IMR-90 (cell line): ENCODE measurements around the gene GRIN2A. TPM values are rescaled to one million over a fixed set of nuclear protein-coding genes. Genes with fewer than 3 reads are reported as not detected.

Experiments used
- ATAC-seq: fragments of 200-7000 bp; cut with Tn5 transposase; 2 replicates; pipeline ENCODE4 v1.9.1; 2020; ENCODE audit warnings: low read depth, mild to moderate bottlenecking, moderate library complexity
- BruUV-seq: library from RNA; stranded (reverse); fragments of 400-500 nt; replicated peaks from 2 replicates; lab custom pipeline; 2021; lab: Mats Ljungman, UMichigan
- CTCF ChIA-PET: fragments of 300-600 bp; formaldehyde crosslinking; extraction: SDS; loops from one replicate; lab custom pipeline; 2021; ENCODE audit warnings: antibody characterized with exemption; lab: Yijun Ruan, JAX
- POLR2A ChIA-PET: fragments of 300-600 bp; sonication (Branson Sonifier 250); formaldehyde crosslinking; loops from one replicate; lab custom pipeline; 2022; ENCODE audit warnings: antibody characterized with exemption; ENCODE audit not compliant: unreplicated experiment; lab: Charles Lee
- DNase-seq: peaks from one replicate; pipeline ENCODE4 v3.0.0; 2013
- H2AFZ ChIP-seq: replicated peaks from 2 replicates; pipeline ENCODE3; 2013; ENCODE audit warnings: low read length, mild to moderate bottlenecking; ENCODE audit not compliant: poor library complexity
- H2AK5ac ChIP-seq: 2 replicates; pipeline ENCODE4 v1.6.1; 2013; ENCODE audit warnings: low read depth, low read length, inconsistent platforms
- H2AK9ac ChIP-seq: replicated peaks from 2 replicates; pipeline ENCODE3; 2013; ENCODE audit warnings: mild to moderate bottlenecking, low read depth, low read length, moderate library complexity; ENCODE audit not compliant: poor library complexity
- H2BK120ac ChIP-seq: 2 replicates; pipeline ENCODE4 v1.6.1; 2013; ENCODE audit warnings: low read depth, low read length, inconsistent platforms
- H2BK15ac ChIP-seq: 3 replicates; pipeline ENCODE4 v1.6.1; 2013; ENCODE audit warnings: low read depth, low read length, inconsistent platforms
- H2BK20ac ChIP-seq: 2 replicates; pipeline ENCODE4 v1.6.1; 2013; ENCODE audit warnings: low read depth, mild to moderate bottlenecking, inconsistent platforms, low read length, moderate library complexity
- H2BK5ac ChIP-seq: 2 replicates; pipeline ENCODE4 v1.6.1; 2013; ENCODE audit warnings: mild to moderate bottlenecking, low read depth, low read length, inconsistent platforms; ENCODE audit not compliant: poor library complexity, severe bottlenecking
- H3K14ac ChIP-seq: replicated peaks from 2 replicates; pipeline ENCODE4 v1.6.1; 2013; ENCODE audit warnings: low read depth, low read length, inconsistent platforms
- H3K18ac ChIP-seq: 2 replicates; pipeline ENCODE4 v1.6.1; 2013; ENCODE audit warnings: low read depth, low read length, control low read depth
- H3K23ac ChIP-seq: 2 replicates; pipeline ENCODE4 v1.6.1; 2013; ENCODE audit warnings: low read depth, low read length, inconsistent platforms
- H3K27ac ChIP-seq: 2 replicates; pipeline ENCODE4 v1.5.1; 2013; ENCODE audit warnings: mild to moderate bottlenecking, control low read depth, low read length; ENCODE audit not compliant: insufficient read depth
- H3K27me3 ChIP-seq: 2 replicates; pipeline ENCODE4 v1.6.1; 2013; ENCODE audit warnings: low read length; ENCODE audit not compliant: control insufficient read depth, insufficient read depth
- H3K36me3 ChIP-seq: 2 replicates; pipeline ENCODE4 v1.6.1; 2013; ENCODE audit warnings: low read length, mixed read lengths; ENCODE audit not compliant: control insufficient read depth, insufficient read depth
- H3K4ac ChIP-seq: 2 replicates; pipeline ENCODE4 v1.6.1; 2013; ENCODE audit warnings: low read depth, low read length, inconsistent platforms
- H3K4me1 ChIP-seq: 2 replicates; pipeline ENCODE4 v1.6.1; 2013; ENCODE audit warnings: low read length, mixed read lengths; ENCODE audit not compliant: control insufficient read depth, insufficient read depth
- H3K4me2 ChIP-seq: 2 replicates; pipeline ENCODE4 v1.6.1; 2013; ENCODE audit warnings: low read depth, mild to moderate bottlenecking, control low read depth, low read length, moderate library complexity
- H3K4me3 ChIP-seq: 2 replicates; pipeline ENCODE4 v1.5.1; 2013; ENCODE audit warnings: low read depth, mild to moderate bottlenecking, control low read depth, low read length, moderate library complexity; ENCODE audit not compliant: insufficient read depth
- H3K56ac ChIP-seq: 2 replicates; pipeline ENCODE4 v1.6.1; 2013; ENCODE audit warnings: low read length, inconsistent platforms; ENCODE audit not compliant: insufficient read depth; ENCODE audit errors: extremely low read depth
- H3K79me1 ChIP-seq, 2 experiments: 2 replicates each; pipeline ENCODE4 v1.6.1; 2013; ENCODE audit warnings: low read length in 2 of 2, inconsistent platforms in 1 of 2, low read depth in 1 of 2
- H3K9ac ChIP-seq: 2 replicates; pipeline ENCODE4 v1.6.1; 2013; ENCODE audit warnings: low read depth, low read length, control low read depth
- H3K9me1 ChIP-seq: 2 replicates; pipeline ENCODE4 v1.6.1; 2013; ENCODE audit warnings: low read length, inconsistent platforms; ENCODE audit not compliant: insufficient read depth
- H3K9me3 ChIP-seq: 2 replicates; pipeline ENCODE4 v1.6.1; 2013; ENCODE audit warnings: low read length; ENCODE audit not compliant: control insufficient read depth, insufficient read depth
- H4K20me1 ChIP-seq: 2 replicates; pipeline ENCODE4 v1.6.1; 2013; ENCODE audit warnings: low read length, inconsistent platforms; ENCODE audit not compliant: insufficient read depth
- H4K5ac ChIP-seq: 2 replicates; pipeline ENCODE4 v1.6.1; 2013; ENCODE audit warnings: mild to moderate bottlenecking, low read depth, low read length, control low read depth
- H4K8ac ChIP-seq, 2 experiments: 2 replicates each; pipeline ENCODE4 v1.6.1; 2013; ENCODE audit warnings: low read depth in 2 of 2, low read length in 2 of 2, control low read depth in 1 of 2, inconsistent platforms in 1 of 2
- H4K91ac ChIP-seq: 2 replicates; pipeline ENCODE4 v1.6.1; 2013; ENCODE audit warnings: low read depth, low read length, inconsistent platforms; ENCODE audit not compliant: insufficient read depth
- MAFK ChIP-seq: IDR thresholded peaks from 2 replicates; pipeline ENCODE4 v1.6.1; 2012; ENCODE audit warnings: low read depth, low read length, improper control_type of control experiment
- RAD21 ChIP-seq: IDR thresholded peaks from 2 replicates; pipeline ENCODE4 v1.6.1; 2012; ENCODE audit warnings: low read length, improper control_type of control experiment
- WGBS, 2 experiments: methylation state at CpG; one replicate each; pipeline versions ENCODE4 v1.1.5 to v1.1.7; 2013; ENCODE audit warnings: missing lambda C conversion rate in 2 of 2; ENCODE audit not compliant: insufficient read length in 1 of 2; ENCODE audit errors: extremely low coverage in 2 of 2; 5-methylcytosine and 5-hydroxymethylcytosine counted together
- dilution Hi-C: fragments of 300-500 bp; cut with HindIII; formaldehyde crosslinking; loops from one replicate; pipeline ENCODE4 v1.14.3; 2018; ENCODE audit warnings: low sequenced_read_pairs; ENCODE audit not compliant: unreplicated experiment
- in situ Hi-C: fragments of 300-500 bp; cut with MboI; formaldehyde crosslinking; loops from 3 replicates; pipeline ENCODE4 v1.14.3; 2019; ENCODE audit warnings: low sequenced_read_pairs, inconsistent platforms, mixed read lengths
- intact Hi-C: fragments of 100-400 bp; cut with micrococcal nuclease; formaldehyde crosslinking; loops from 2 replicates; pipeline ENCODE4 v1.10.0; 2022
- polyA plus RNA-seq, 3 experiments: library from polyadenylated mRNA; depleted of rRNA; stranded (reverse); fragments of >200 nt; gene quantifications; 2 replicates each; pipeline ENCODE4 v1.2.3, GENCODE V29; 2012; ENCODE audit warnings: low replicate concordance in 1 of 3
- total RNA-seq: library from RNA; depleted of rRNA; stranded (reverse); fragments of >200 nt; gene quantifications from 2 replicates; pipeline ENCODE4 v1.2.3, GENCODE V29; 2012
- TF ChIP-seq, protein P1 (sequence below): fragments of 150-350 bp; IDR thresholded peaks from 2 replicates; pipeline ENCODE4 v1.6.1; 2016; ENCODE audit warnings: low read depth, mild to moderate bottlenecking, low read length, moderate library complexity, borderline replicate concordance

Gene GRIN2A
- total and polyA plus RNA-seq, 2 of the 4 experiments (the other 2 are of a cell fraction) = under 0.01 TPM; not detected in 1

- ChIA-PET POLR2A (no interaction called here), CTCF (no interaction called here)
- Histone ChIP-seq H3K4me2 (no peak overlapping the region), H4K20me1 (no peaks in the 10 kb centered on the region), H2AK9ac (no peak overlapping the region), H3K79me1 (no peaks in the 10 kb centered on the region), H3K9me3 (peaks cover 18% of the 10 kb centered on the region), H3K4ac (no peak overlapping the region), H2AK5ac (no peak overlapping the region), H3K9ac (no peak overlapping the region), H3K14ac (no peak overlapping the region), H2AFZ (no peak overlapping the region), H3K18ac (no peak overlapping the region), H3K27ac (no peak overlapping the region), H3K23ac (no peak overlapping the region), H4K5ac (no peak overlapping the region), H3K4me1 (no peaks in the 10 kb centered on the region), H3K9me1 (no peaks in the 10 kb centered on the region), H3K56ac (no peak overlapping the region), H3K27me3 (no peaks in the 10 kb centered on the region), H2BK15ac (no peak overlapping the region), H4K8ac (no peak overlapping the region), H3K36me3 (no peaks in the 10 kb centered on the region), H3K4me3 (no peak overlapping the region), H2BK120ac (no peak overlapping the region), H2BK5ac (no peak overlapping the region), H4K91ac (no peak overlapping the region), H2BK20ac (no peak overlapping the region)
- dilution Hi-C loops (no loop called here), intact Hi-C loops (no loop called here), in situ Hi-C loops (no loop called here)
- WGBS, 2 experiments = no CpG with 5 or more reads among the region's 6 CpGs
- no peak for ATAC-seq
- TF ChIP-seq RAD21 = no peak
- TF ChIP-seq MAFK = peak; percentile 56
- TF ChIP-seq, protein P1, sequence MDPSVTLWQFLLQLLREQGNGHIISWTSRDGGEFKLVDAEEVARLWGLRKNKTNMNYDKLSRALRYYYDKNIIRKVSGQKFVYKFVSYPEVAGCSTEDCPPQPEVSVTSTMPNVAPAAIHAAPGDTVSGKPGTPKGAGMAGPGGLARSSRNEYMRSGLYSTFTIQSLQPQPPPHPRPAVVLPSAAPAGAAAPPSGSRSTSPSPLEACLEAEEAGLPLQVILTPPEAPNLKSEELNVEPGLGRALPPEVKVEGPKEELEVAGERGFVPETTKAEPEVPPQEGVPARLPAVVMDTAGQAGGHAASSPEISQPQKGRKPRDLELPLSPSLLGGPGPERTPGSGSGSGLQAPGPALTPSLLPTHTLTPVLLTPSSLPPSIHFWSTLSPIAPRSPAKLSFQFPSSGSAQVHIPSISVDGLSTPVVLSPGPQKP = no peak
- BruUV-seq = no TSS peak
- no peak for DNase-seq
These were observed 30.5 kb downstream of the GRIN2A start for GRCh38 chr16:10151718-10152117.
